Measurements from ENCODE around the gene POLR1H.

DNA sequence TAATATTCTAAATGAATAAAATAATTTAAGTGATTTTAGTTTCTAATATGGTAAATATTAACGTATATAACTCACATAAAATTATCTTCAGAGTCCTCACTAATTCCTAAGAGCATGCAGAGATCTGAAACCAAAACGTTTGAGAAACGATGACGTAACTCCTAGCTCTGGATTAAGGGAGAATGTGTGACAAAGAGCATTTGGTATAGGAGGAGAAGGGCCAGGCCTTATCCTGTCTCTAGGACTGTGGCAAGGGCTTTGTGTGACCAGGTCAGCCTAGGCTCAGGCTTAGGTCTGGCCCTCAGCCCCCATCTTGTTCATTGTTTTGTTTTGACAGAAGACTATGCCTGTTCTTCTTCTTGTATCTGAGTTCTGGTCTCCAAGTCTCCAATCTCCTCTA is 19.2 kb upstream of the POLR1H start:
- no peak for TF ChIP-seq CTCF (conservative IDR thresholded peaks at IDR 0.05 in 1 of 2, IDR thresholded peaks at IDR 0.05 in 1 of 2; ENCODE audit: extremely low read depth in 1 of 2, insufficient read depth in 1 of 2, low read depth in 1 of 2, low read length in 2 of 2)
- no peak for TF ChIP-seq EZH2 (IDR thresholded peaks at IDR 0.05; ENCODE audit: borderline replicate concordance, low read length)
